Activated naive CD4-positive, alpha-beta T cell treated with anti-CD3 and anti-CD28 coated beads, Interleukin-2, amount 50 U/mL, for 16 hours (primary cell): ENCODE results near the gene DMXL1.
"Not testable (repeated sequence)": the region's sequence is repeated elsewhere in the genome, so short reads cannot be mapped to it uniquely, and the experiment has no call there.

Experiments
- DNase-seq: peaks from one replicate; pipeline ENCODE4 v3.0.0-alpha.2; 2020

DMXL1 gene

DNA sequence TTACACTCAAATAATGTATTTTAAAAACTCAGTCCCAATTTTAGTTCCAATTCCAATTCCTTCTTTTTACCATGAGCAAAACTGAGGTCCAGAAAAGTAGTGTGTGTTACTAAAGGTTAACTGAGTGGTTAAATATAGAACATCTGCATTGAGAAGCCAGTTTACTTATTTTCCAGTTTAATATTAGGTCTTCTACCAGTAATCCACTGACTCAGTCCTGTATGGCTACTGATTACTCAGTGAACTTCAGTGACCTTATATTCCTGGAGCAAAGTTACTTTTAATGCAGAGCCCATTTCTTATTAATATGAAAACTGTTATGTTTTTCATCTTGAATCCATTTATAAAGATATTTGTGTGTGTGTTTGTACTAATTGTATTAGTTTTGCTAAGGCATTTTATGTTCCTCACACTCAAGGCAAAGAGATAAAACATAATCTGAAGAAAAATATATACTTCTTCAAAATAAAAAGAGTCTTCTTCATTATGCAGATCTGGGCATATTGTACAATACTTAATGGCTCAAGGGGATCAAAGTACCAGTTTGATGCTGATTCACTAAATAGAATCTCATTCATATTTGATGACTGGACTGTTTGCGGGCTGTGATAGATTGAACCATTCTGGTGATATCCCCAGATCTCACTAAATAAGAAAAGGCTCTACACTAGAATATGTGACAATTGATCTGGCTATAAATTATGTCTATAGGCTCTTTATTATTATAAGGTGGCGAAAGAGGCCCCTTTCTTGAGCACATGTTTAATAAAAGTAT, 60.8 kb downstream of the DMXL1 start:
- DNase-seq: no peak

DNA sequence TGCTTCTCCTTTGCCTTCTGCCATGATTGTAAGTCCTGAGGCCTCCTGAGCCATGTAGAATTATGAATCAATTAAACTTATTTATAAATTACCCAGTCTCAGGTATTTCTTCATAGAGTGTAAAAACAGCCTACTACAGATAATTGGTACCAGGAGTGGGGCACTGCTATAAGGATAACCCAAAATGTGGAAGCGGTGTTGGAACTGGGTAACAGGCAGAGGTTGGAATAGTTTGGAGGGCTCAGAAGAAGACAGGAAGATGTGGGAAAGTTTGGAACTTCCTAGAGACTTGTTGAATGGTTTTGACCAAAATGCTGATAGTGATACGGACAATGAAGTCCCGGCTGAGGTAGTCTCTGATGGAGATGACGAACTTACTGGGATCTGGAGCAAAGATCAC, 64.9 kb downstream of the DMXL1 start:
- DNase-seq: not testable (repeated sequence)

DNA sequence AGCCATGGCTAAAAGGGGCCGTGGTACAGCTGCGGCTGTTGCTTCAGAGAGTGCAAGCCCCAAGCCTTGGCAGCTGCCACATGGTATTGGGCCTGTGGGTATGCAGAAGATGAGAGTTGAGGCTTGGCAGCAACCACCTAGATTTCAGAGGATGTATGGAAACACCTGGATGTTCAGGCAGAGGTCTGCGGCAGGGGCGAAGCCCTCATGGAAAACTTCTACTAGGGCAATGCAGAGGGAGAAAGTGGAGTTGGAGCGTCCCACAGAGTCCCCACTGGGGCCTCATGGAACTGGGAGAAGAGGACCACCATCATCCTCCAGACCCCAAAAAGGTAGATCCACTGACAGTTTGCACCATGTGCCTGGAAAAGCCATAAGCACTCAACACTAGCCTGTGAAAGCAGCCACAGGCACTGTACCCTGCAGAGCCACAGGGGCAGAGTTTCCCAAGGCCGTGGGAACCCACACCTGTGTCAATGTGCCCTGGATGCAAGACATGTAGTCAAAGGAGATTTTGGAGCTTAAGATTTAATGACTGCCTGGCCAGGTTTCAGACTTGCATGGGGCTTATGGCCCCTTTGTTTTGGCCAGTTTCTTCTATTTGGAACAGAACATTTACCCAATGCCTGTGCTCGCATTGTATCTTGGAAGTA, 65.9 kb downstream of the DMXL1 start:
- no peak for DNase-seq

- no peak for DNase-seq
Observed at GRCh38 chr5:119153629-119154028, 82.7 kb downstream of the DMXL1 start.

- DNase-seq: no peak
Observed at GRCh38 chr5:119158144-119158543, 87.3 kb downstream of the DMXL1 start.

GRCh38 chr5:119161430-119161829, 90.5 kb downstream of the DMXL1 start:
- DNase-seq: no peak

GRCh38 chr5:119166026-119166425, 95.1 kb downstream of the DMXL1 start:
- no peak for DNase-seq

GRCh38 chr5:119168401-119168800, 97.5 kb downstream of the DMXL1 start:
- no peak for DNase-seq

GRCh38 chr5:119171686-119172085, 100.8 kb downstream of the DMXL1 start:
- no peak for DNase-seq

DNA sequence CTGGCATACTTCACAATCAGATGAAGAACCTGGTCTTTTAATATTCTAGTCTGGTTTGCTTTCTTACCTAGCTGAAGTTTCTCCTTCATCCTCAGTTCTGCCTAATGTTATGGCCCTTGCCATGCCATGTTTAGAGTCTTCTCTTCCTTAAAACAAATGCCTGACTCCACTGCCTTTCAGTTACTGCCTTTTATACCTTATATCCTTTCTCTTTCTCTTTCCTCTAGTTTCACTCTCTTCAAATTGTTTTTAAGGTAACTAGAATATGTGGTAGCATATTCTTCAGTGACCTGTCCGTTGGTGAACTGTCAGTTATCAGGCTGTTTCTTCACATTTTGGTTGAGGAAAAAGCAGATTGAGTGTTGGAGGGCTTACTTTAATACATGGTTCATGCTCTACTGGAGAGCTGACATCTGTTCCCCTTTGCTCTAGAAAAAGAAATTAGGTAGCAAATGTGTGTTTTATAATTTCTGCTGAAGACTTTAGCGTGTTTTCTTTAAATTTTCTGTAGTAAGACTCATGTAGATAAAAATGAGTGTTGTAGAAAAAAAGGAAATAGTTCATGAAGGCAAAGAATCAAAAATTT, 103.8 kb downstream of the DMXL1 start:
- no peak for DNase-seq

DNA sequence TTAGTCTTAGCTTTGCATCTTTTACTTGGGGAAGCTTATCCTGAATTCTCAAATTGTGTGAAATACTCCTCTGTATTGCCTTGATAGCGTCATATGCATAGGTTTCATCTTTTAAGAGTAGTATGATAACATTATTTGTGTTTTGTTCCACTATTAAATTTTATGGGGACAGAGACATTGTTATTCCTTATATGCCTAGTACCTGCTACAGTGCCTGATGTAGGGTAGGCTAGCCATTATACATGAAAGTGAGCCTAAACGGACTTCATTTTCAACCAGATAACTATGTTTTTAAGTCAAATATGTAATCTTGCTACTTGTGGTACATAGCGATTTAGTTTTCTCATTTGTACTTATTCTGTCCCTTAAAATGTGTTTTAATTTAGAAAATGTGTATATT, 105.9 kb downstream of the DMXL1 start:
- DNase-seq: no peak

- DNase-seq: no peak
Observed at GRCh38 chr5:119177226-119177625, 106.3 kb downstream of the DMXL1 start.

DNA sequence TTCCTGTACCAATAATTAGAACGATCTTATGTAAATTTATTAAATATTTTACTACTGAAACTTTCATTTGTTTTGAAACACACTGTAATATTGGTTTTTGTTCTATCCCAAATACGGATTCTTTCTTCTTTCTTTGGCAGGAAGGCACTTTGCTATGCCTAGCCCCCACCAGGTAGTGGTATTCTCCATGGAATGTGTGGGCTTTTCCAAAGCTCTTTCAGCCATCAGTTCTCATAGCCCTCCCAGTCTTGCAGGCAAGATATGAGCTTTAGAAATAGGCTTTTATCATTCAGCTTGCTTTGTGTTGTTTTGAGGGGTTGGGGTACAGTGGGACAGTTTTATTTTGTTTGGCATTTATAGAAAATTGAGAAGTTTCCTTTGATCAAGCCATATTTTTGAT, 107.5 kb downstream of the DMXL1 start:
- no peak for DNase-seq

- DNase-seq: no peak
Observed at GRCh38 chr5:119179857-119180641, 109.2 kb downstream of the DMXL1 start.

- not testable (repeated sequence) for DNase-seq
Observed at GRCh38 chr5:119185512-119185911, 114.6 kb downstream of the DMXL1 start.

DNA sequence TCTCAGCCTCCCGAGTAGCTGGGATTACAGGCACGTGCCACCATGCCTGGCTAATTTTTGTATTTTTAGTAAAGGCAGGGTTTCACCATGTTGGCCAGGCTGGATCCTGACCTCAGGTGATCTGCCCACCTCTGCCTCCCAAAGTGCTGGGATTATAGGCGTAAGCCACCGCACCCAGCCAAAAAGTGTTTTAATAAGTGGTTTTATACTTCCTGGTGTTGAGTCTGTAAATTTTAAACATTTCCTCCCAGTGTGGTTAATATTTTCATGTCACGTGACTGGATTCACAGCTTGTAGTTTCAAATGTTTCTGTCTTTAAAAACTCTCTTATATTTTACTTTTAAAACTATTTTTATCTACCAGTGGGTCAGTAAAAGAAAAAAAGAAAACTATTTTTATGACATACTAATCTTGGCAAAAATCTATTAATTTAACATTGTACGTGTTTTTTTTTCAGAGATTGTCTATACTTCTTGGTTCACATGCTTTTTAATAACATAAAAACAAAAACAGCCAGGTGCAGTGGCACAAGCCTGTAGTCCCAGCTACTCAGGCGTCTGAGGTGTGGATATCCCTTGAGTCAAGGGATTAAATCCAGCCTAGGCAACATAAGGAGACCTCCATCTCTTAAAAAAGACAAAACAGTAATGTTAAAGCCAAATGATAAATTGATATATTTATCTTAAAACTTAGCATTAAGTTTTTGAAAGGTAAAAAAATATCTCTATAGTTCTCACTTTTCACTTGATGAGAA, 117.1 kb downstream of the DMXL1 start:
- no peak for DNase-seq

DNA sequence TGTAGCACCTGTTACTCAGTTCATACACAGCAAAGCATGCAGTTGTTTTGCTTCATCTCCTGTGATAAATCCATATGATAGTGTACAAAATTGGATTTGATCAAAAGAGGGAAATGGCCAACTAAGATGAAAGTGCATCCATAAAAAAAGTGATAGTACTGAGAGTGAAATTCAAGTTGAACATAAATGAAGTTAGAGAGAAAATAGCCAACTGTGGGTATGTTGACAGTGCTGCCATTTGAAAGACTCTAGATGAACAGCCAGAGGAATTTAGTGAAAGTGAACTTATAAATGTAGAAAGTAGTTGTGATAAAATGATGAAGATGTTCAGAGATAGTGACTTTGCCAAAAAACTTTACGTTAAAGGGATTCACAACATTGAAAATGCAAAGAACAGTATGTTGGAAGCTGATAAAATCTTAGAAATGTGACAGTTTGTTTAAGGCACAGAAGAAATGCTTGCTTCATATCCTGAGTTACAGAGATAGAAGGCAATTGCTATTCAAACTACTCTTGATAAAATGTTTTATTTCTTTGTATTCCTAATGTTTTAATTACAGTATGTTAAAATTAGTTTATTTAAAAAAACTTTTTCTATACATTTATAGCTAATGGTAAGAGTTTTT, 119.7 kb downstream of the DMXL1 start:
- DNase-seq: no peak

GRCh38 chr5:119191944-119192343, 121.1 kb downstream of the DMXL1 start:
- no peak for DNase-seq

GRCh38 chr5:119200795-119201194, 129.9 kb downstream of the DMXL1 start:
- DNase-seq: no peak

DNA sequence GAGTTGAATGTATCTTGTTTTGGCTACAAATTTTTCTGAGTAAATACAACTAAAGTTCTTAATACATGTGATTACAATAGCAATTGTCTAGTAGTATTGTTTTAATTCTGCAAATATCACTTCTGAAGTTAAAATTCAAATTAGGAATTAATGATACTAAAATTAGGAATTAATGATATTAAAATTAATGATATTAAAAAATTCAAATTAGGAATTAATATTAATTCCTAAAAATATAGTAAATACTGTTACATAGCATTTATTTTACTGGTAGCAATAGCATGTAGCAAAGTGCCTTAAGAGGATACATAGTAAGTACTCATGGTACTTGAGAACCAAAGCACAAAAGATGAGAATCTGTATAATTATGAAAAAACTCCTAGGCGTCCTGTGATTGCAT, 136.2 kb downstream of the DMXL1 start:
- no peak for DNase-seq

- no peak for DNase-seq
Observed at GRCh38 chr5:119212026-119212425, 141.1 kb downstream of the DMXL1 start.

GRCh38 chr5:119212676-119213075, 141.8 kb downstream of the DMXL1 start:
- DNase-seq: no peak
